Keratinocyte (primary cell): Measurements from ENCODE around the gene PTK6. TPM values are rescaled to one million over a fixed set of nuclear protein-coding genes. Genes with fewer than 3 reads are reported as not detected.

Experiments used
- DNase-seq: peaks from one replicate; pipeline ENCODE4 v3.0.0-alpha.2; 2011; ENCODE audit warnings: low read depth, missing footprints, low spot score
- FAIRE-seq: peaks from 2 replicates; lab custom pipeline; 2011; peaks lifted over from hg19 to GRCh38; lab: Jason Lieb, UNC
- H2AFZ ChIP-seq: 2 replicates; pipeline ENCODE4 v1.6.0; 2012; ENCODE audit warnings: low read length, control low read depth, inconsistent platforms; ENCODE audit not compliant: control insufficient read depth
- H3K27ac ChIP-seq: 2 replicates; pipeline ENCODE4 v1.5.1; 2011; ENCODE audit warnings: low read length; ENCODE audit not compliant: control insufficient read depth, insufficient read depth
- H3K27me3 ChIP-seq: 3 replicates; pipeline ENCODE4 v1.6.0; 2011; ENCODE audit warnings: low read length; ENCODE audit not compliant: control insufficient read depth, insufficient read depth; ENCODE audit errors: extremely low read depth
- H3K36me3 ChIP-seq, 2 experiments: 2 replicates in 1 of 2; 3 replicates in 1 of 2; pipeline ENCODE4 v1.5.1; 2011; ENCODE audit warnings: low read length in 2 of 2, mild to moderate bottlenecking in 1 of 2; ENCODE audit not compliant: control insufficient read depth in 2 of 2, insufficient read depth in 2 of 2; ENCODE audit errors: extremely low read depth in 1 of 2
- H3K4me1 ChIP-seq: 3 replicates; pipeline ENCODE4 v1.5.1; 2011; ENCODE audit warnings: low read length; ENCODE audit not compliant: control insufficient read depth, insufficient read depth; ENCODE audit errors: extremely low read depth
- H3K4me2 ChIP-seq: 3 replicates; pipeline ENCODE4 v1.6.0; 2011; ENCODE audit warnings: low read depth, low read length; ENCODE audit not compliant: control insufficient read depth, insufficient read depth; ENCODE audit errors: extremely low read depth
- H3K4me3 ChIP-seq, 3 experiments: fragments of 200-600 bp in 1 of 3; sonication (generic) in 1 of 3; 2 replicates in 2 of 3; 3 replicates in 1 of 3; pipeline ENCODE4 v1.5.1; 2011 to 2016; ENCODE audit warnings: low read length in 3 of 3, mild to moderate bottlenecking in 3 of 3, control low read depth in 2 of 3, inconsistent platforms in 1 of 3, low read depth in 1 of 3, mixed read lengths in 1 of 3, mixed run types in 1 of 3, moderate library complexity in 1 of 3; ENCODE audit not compliant: control insufficient read depth in 2 of 3, insufficient read depth in 2 of 3; ENCODE audit errors: extremely low read depth in 1 of 3
- H3K79me2 ChIP-seq: 2 replicates; pipeline ENCODE4 v1.6.0; 2012; ENCODE audit warnings: low read length; ENCODE audit not compliant: control insufficient read depth, insufficient read depth
- H3K9ac ChIP-seq: 3 replicates; pipeline ENCODE4 v1.6.0; 2011; ENCODE audit warnings: low read length; ENCODE audit not compliant: control insufficient read depth, insufficient read depth; ENCODE audit errors: extremely low read depth
- H3K9me1 ChIP-seq: 3 replicates; pipeline ENCODE4 v1.6.0; 2011; ENCODE audit warnings: low read length; ENCODE audit not compliant: control insufficient read depth, insufficient read depth; ENCODE audit errors: extremely low read depth
- H3K9me3 ChIP-seq: 2 replicates; pipeline ENCODE4 v1.5.1; 2012; ENCODE audit warnings: low read depth, low read length; ENCODE audit not compliant: control insufficient read depth
- H4K20me1 ChIP-seq: 3 replicates; pipeline ENCODE4 v1.6.0; 2011; ENCODE audit warnings: low read length; ENCODE audit not compliant: control insufficient read depth, insufficient read depth; ENCODE audit errors: extremely low read depth
- CTCF ChIP-seq, 3 experiments: IDR thresholded peaks in 1 of 3; conservative IDR thresholded peaks in 1 of 3; optimal IDR thresholded peaks in 1 of 3; 2 replicates in 2 of 3; 3 replicates in 1 of 3; pipeline versions ENCODE3 to v1.5.1; 2011; ENCODE audit warnings: low read length in 3 of 3, mild to moderate bottlenecking in 3 of 3, moderate library complexity in 2 of 3, control low read depth in 1 of 3, inconsistent platforms in 1 of 3; ENCODE audit not compliant: insufficient read depth in 2 of 3; ENCODE audit errors: extremely low read depth in 1 of 3
- EZH2 ChIP-seq: IDR thresholded peaks from one replicate; pipeline ENCODE4 v1.6.1; 2012; ENCODE audit warnings: inconsistent platforms, mild to moderate bottlenecking, low read length, moderate library complexity
- dilution Hi-C: fragments of 300-500 bp; cut with MboI; formaldehyde crosslinking; loops from one replicate; pipeline ENCODE4 v1.7.0; 2020; ENCODE audit warnings: low sequenced_read_pairs; ENCODE audit not compliant: extremely low pct_ligation_motif_present
- polyA plus RNA-seq, 5 experiments: library from polyadenylated mRNA; depleted of rRNA in 3 of 5; stranded (reverse) in 3 of 5; stranded (forward) in 1 of 5; unstranded in 1 of 5; fragments of >200 nt; gene quantifications; 1 replicate in 1 of 5; 2 replicates in 3 of 5; 3 replicates in 1 of 5; pipeline versions ENCODE4 v1.2.1 to v1.2.3, GENCODE V29; 2011 to 2012; ENCODE audit warnings: missing spikeins in 2 of 5, low read depth in 1 of 5, low replicate concordance in 1 of 5

PTK6 gene
- polyA plus RNA-seq, 1 donor (not counting 4 experiments of a cell fraction or from before 2014, with no cell fraction given) = 28.5 TPM

GRCh38 chr20:63541371-63541770, 4.2 kb upstream of the PTK6 start:
- TF ChIP-seq CTCF (optimal IDR thresholded peaks at IDR 0.05 in 1 of 3, IDR thresholded peaks at IDR 0.05 in 1 of 3, conservative IDR thresholded peaks at IDR 0.05 in 1 of 3; ENCODE audit: extremely low read depth in 1 of 3, insufficient read depth in 2 of 3, low read length in 3 of 3) (no peak), EZH2 (no peak)
- H3K36me3 ChIP-seq = no peaks in the 10 kb centered on the region
- no peak overlapping the region for H2AFZ ChIP-seq
- dilution Hi-C loops = no loop called here
- H3K27me3 ChIP-seq = no peaks in the 10 kb centered on the region
- H4K20me1 ChIP-seq = no peaks in the 10 kb centered on the region
- no peak for FAIRE-seq
- H3K9ac ChIP-seq = no peak overlapping the region
- no peak for DNase-seq
- H3K9me3 ChIP-seq = no peaks in the 10 kb centered on the region
- H3K9me1 ChIP-seq = no peaks in the 10 kb centered on the region
- H3K79me2 ChIP-seq = peaks cover 7% of the 10 kb centered on the region
- no peak overlapping the region for H3K27ac ChIP-seq
- no peak overlapping the region for H3K4me2 ChIP-seq
- no peak overlapping the region for H3K4me3 ChIP-seq
- H3K4me1 ChIP-seq = peaks cover 47% of the 10 kb centered on the region

GRCh38 chr20:63540417-63541186, 3.4 kb upstream of the PTK6 start:
- Histone ChIP-seq H3K27ac (no peak overlapping the region), H3K79me2 (peaks cover 10% of the 10 kb centered on the region), H3K9ac (no peak overlapping the region), H3K36me3 (no peaks in the 10 kb centered on the region), H3K4me2 (no peak overlapping the region), H3K4me3 (no peak overlapping the region), H2AFZ (no peak overlapping the region), H3K4me1 (peaks cover 41% of the 10 kb centered on the region), H3K9me1 (no peaks in the 10 kb centered on the region), H4K20me1 (no peaks in the 10 kb centered on the region), H3K27me3 (no peaks in the 10 kb centered on the region), H3K9me3 (no peaks in the 10 kb centered on the region)
- dilution Hi-C loops = no loop called here
- DNase-seq (no peak), FAIRE-seq (no peak)
- no peak for TF ChIP-seq CTCF (optimal IDR thresholded peaks at IDR 0.05 in 1 of 3, IDR thresholded peaks at IDR 0.05 in 1 of 3, conservative IDR thresholded peaks at IDR 0.05 in 1 of 3; ENCODE audit: extremely low read depth in 1 of 3, insufficient read depth in 2 of 3, low read length in 3 of 3)
- no peak for TF ChIP-seq EZH2
